ENCODE data around the gene CD4.

- TF ChIP-seq CTCF (IDR thresholded peaks at IDR 0.05) (no peak), POLR2AphosphoS5 (IDR thresholded peaks at IDR 0.05) (no peak)
Observed at GRCh38 chr12:6824901-6825381, 35.6 kb downstream of the CD4 start.
